GM12891 (cell line): ENCODE data around the gene CSRNP2.
A peak's percentile ranks its signal among the peaks of the same experiment; 100 is the strongest.

ENCODE experiments used
- DNase-seq: peaks from one replicate; pipeline ENCODE4 v3.0.0; 2011; ENCODE audit warnings: low spot score; ENCODE audit not compliant: insufficient read length
- FAIRE-seq: peaks from 2 replicates; lab custom pipeline; 2011; peaks lifted over from hg19 to GRCh38; lab: Jason Lieb, UNC
- PAX5 ChIP-seq: IDR thresholded peaks from 2 replicates; pipeline ENCODE4 v1.6.1; 2011; ENCODE audit warnings: low read length, moderate library complexity, mild to moderate bottlenecking; ENCODE audit not compliant: insufficient read depth, severe bottlenecking
- POLR2A ChIP-seq: IDR thresholded peaks from 2 replicates; pipeline ENCODE4 v1.6.1; 2011; ENCODE audit warnings: low read depth, low read length, control low read depth
- POLR2AphosphoS5 ChIP-seq: IDR thresholded peaks from 2 replicates; pipeline ENCODE4 v1.6.1; 2011; ENCODE audit warnings: low read depth, low read length, control low read depth
- POU2F2 ChIP-seq: IDR thresholded peaks from 2 replicates; pipeline ENCODE4 v1.6.1; 2011; ENCODE audit warnings: low read depth, mild to moderate bottlenecking, control low read depth, low read length, moderate library complexity
- SPI1 ChIP-seq: IDR thresholded peaks from 2 replicates; pipeline ENCODE4 v1.6.1; 2011; ENCODE audit warnings: low read depth, low read length, control low read depth
- TAF1 ChIP-seq: IDR thresholded peaks from 2 replicates; pipeline ENCODE4 v1.6.1; 2011; ENCODE audit warnings: low read depth, low read length, control low read depth

The CSRNP2 gene

DNA sequence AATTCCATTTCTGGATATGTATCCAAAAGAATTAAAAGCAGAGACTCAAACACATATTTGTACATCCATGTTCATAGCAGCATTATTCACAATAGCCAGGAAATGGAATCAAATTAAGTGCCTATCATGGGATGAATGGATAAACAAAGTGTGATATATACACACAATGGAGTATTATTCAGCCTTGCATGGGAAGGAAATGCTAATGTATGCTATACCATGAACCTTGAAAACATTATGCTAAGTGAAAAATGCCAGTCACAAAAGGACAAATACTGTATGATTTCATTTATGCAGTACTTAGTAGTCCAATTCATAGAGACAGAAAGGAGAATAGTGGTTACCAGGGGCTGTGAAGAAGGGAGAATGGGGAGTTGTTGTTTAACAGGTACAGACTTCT, 32.1 kb upstream of the CSRNP2 start:
- no peak for FAIRE-seq
- TF ChIP-seq POLR2A (no peak), TAF1 (no peak), POLR2AphosphoS5 (no peak), SPI1 (no peak), PAX5 (no peak), POU2F2 (no peak)

DNA sequence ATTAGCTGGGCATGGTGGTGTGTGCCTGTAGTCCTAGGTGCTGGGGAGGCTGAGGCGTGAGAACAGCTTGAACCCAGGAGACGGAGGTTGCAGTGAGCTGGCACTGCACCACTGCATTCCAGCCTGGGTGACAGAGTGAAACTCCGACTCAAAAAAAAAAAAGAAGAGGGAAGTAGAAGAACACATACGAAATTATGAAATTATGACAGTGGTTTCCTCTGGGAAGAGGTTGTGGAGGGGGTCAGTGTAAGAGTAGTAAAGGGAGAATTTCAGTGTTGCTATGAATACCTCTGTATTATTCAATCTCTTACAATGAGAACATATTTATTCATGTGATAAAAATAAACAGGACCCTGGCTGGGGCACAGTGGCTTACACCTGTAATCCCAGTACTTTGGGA, 24.7 kb upstream of the CSRNP2 start:
- no peak for TF ChIP-seq SPI1
- no peak for TF ChIP-seq POU2F2
- no peak for TF ChIP-seq PAX5
- no peak for TF ChIP-seq POLR2AphosphoS5
- no peak for TF ChIP-seq POLR2A
- TF ChIP-seq TAF1: no peak
- DNase-seq: no peak
- no peak for FAIRE-seq

More for the DNA sequence above, 32.1 kb upstream of the CSRNP2 start:
- no peak for DNase-seq

DNA sequence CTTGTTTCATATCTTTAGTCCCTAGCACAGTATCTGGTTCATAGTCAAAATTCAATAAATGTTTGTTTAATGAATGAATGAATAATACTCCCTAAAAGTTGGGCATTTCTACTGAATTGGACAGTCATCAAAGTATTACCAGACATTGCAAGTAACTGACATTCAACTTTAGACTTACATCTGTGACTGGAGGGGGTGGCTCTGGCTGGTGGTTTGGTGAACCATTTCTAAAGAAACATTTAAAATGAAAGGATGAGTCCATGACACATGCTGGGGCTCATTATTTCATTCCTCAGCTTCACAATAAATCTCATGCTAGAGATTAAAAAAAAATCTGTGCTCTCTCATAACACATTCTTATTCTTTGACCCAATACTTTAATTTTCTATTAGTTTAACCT, 20.6 kb upstream of the CSRNP2 start:
- TF ChIP-seq POU2F2 (no peak), POLR2A (no peak), PAX5 (no peak), SPI1 (no peak), TAF1 (no peak), POLR2AphosphoS5 (no peak)
- FAIRE-seq (no peak), DNase-seq (no peak)

DNA sequence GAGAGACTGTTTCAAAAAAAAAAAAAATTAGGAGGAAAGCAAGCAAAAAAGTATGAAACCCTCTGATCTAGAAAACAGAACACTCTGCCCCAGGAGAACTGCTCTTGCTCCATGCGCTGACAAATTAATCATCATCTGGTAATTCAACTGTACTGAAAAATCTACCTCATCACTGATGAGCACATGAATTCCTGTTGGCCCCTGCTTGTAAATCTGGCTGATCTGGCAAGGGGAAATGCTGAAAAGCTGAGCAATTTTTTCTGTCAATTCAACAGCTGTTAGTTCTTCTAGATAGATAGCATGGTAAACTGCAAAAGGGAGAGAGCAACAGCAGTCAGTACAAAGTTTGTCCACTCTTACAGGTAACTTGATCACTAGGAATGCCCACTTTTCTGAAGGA, 15.2 kb upstream of the CSRNP2 start:
- no peak for FAIRE-seq
- no peak for DNase-seq
- no peak for TF ChIP-seq PAX5
- no peak for TF ChIP-seq POLR2AphosphoS5
- TF ChIP-seq POU2F2: no peak
- TF ChIP-seq POLR2A: no peak
- TF ChIP-seq SPI1: no peak
- no peak for TF ChIP-seq TAF1

DNA sequence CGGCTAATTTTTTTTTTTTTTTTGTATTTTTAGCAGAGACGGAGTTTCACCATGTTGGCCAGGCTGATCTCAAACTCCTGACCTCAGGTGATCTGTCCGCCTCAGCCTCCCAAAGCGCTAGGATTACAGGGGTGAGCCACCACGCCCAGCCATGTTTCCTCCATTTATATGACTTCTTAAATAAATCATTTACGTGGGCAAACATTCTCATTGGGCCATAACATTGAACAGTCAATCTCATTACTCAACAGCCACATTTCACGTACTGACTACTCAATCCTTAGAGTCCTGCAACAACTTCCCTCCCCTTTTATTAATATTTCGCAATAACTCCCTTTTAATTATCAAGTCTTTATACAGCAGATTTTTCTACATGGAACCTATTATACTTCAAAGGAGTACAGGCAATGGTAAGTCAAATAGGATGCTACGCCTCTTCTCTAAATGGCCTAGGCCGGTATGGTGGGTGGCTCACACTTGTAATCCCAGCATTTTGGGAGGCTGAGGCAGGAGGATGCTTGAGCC, 7.4 kb upstream of the CSRNP2 start:
- FAIRE-seq: no peak
- no peak for DNase-seq
- TF ChIP-seq POU2F2: no peak
- TF ChIP-seq TAF1: no peak
- no peak for TF ChIP-seq POLR2A

DNA sequence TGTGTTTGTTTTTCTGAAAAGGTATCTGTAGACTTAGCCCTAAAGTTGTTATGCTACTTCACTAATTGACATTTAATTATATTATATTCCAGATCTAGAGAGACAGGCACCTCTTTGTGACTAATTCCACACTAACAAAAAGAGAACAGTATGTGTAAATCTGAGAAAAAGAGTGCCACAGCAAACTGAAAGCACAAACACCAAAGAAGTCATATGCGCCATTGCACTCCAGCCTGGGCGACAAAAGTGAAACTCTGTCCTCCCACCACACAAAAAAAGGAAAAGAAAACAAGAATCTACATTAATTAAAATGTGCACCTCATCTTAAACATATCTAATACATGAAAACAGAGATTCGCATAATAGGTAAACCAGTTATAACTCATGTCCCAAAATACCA, 4.4 kb upstream of the CSRNP2 start:
- TF ChIP-seq POLR2AphosphoS5: no peak
- TF ChIP-seq POLR2A: no peak
- no peak for TF ChIP-seq PAX5
- TF ChIP-seq SPI1: no peak
- no peak for TF ChIP-seq POU2F2
- no peak for TF ChIP-seq TAF1
- no peak for FAIRE-seq
- no peak for DNase-seq

DNA sequence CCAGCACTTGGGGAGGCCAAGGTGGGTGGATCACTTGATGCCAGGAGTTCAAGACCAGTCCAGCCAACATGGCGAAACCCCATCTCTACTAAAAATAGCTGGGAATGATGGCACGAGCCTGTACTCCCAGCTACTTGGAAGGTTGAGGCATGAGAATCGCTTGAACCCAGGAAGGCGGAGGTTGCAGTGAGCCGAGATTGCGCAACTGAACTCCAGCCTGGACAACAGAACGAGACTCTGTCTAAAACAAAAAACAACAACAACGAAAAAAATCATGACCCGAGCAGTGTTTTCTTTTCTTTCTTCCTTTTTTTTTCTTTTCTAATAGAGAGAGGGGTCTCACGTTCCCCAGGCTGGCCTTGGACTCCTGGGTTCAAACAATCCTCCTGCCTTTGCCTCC, 3.5 kb upstream of the CSRNP2 start:
- no peak for TF ChIP-seq POLR2A
- TF ChIP-seq POLR2AphosphoS5: no peak
- TF ChIP-seq TAF1: no peak
- no peak for TF ChIP-seq PAX5
- TF ChIP-seq POU2F2: no peak
- no peak for TF ChIP-seq SPI1
- DNase-seq (no peak), FAIRE-seq (no peak)

DNA sequence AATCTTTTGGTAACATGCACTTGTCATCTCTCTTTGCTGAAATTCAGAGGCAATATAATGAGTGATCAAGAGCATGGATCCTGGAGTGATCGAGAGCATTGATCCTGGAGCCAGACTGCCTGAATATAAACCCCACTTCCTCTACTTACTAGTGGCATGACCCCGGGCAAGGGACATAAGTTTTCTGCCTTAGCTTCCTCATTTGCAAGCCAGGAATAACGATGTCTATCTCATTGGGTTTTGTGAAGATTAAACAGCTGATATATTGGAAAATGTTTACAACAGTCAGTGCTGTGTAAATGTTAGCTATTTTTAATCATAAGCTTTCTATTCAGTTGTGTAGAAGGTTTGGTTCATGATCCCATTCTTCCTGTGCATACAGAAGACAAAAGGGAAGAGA, 2.4 kb upstream of the CSRNP2 start:
- FAIRE-seq (no peak), DNase-seq (no peak)
- TF ChIP-seq POLR2A (no peak), SPI1 (0 out of 2 replicates have a peak, but pooled peaks have one; percentile 2)

DNA sequence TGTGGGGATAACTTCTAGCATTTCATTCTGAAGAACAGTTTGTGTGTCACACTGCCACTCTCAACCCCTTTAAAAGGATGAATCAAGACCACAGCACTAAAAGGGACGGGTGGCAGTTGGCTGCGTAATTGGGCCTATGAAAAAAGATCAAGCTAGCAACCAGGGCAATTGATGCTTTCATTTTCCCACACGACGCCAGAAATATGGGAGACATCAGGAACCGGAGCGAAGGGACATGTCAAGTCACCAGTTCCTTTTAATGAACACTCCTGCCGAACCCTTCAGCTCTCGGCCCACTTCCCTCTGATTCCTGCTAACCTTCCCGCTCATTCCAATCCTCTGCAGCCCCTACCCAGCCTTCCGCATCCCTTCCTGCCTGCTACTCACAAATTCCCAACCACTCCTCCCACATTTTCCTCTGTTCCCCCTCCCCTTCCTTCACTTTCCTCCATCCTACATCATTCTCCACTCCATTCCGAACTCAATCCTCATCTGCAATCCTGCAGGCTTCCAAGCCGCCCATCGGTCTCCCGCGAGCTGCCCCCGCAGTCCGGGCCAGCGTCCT, 753 bp downstream of the CSRNP2 start:
- TF ChIP-seq POLR2AphosphoS5 (no peak), SPI1 (0 out of 2 replicates have a peak, but pooled peaks have one; percentile 10), TAF1 (no peak)
- no peak for FAIRE-seq
- no peak for DNase-seq

DNA sequence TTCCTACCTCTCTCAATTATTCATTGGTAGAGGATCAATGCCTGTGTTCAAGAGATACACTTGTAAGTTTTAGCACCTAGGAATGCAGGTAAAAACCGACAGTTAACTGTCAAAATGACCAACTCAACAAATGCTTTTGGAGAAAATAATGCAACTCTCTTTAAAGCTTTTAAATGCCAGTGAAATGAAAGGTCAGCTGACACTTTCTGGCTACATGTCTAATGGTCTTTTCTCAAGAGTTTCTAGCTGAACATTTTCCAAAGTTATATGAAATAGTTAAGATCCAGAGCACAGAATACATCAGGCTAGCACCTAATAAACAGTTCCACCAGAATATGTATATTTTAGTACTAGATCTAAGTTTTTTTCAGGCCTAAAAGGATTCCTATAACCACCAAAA, 2.0 kb downstream of the CSRNP2 start:
- DNase-seq: no peak
- no peak for FAIRE-seq
- no peak for TF ChIP-seq POLR2A
- TF ChIP-seq PAX5: no peak
- no peak for TF ChIP-seq POLR2AphosphoS5
- TF ChIP-seq TAF1: no peak
- no peak for TF ChIP-seq POU2F2
- TF ChIP-seq SPI1: no peak
